SK-N-DZ (cell line): ENCODE results near the gene ADORA2A.

Source experiments
- DNase-seq: peaks from one replicate; pipeline ENCODE4 v3.0.0-alpha.2; 2015; ENCODE audit warnings: low spot score

ADORA2A gene

GRCh38 chr22:24450610-24451009 lies 23.2 kb downstream of the ADORA2A start:
- DNase-seq: peak; percentile 97

- DNase-seq: no peak
Measured at GRCh38 chr22:24451162-24451561, 23.8 kb downstream of the ADORA2A start.

- DNase-seq: no peak
Measured at GRCh38 chr22:24453853-24454252, 26.5 kb downstream of the ADORA2A start.

GRCh38 chr22:24455039-24455438 lies 27.6 kb downstream of the ADORA2A start:
- DNase-seq: no peak

- DNase-seq: no peak
Measured at GRCh38 chr22:24455751-24456426, 28.5 kb downstream of the ADORA2A start.

GRCh38 chr22:24457894-24458420 lies 30.6 kb downstream of the ADORA2A start:
- no peak for DNase-seq

- DNase-seq: no peak
Measured at GRCh38 chr22:24459911-24460310, 32.5 kb downstream of the ADORA2A start.

GRCh38 chr22:24460418-24461089 lies 33.2 kb downstream of the ADORA2A start:
- DNase-seq: no peak

GRCh38 chr22:24463071-24463760 lies 35.8 kb downstream of the ADORA2A start:
- no peak for DNase-seq

GRCh38 chr22:24465566-24465965 lies 38.2 kb downstream of the ADORA2A start:
- no peak for DNase-seq

GRCh38 chr22:24465975-24466374 lies 38.6 kb downstream of the ADORA2A start:
- DNase-seq: no peak

GRCh38 chr22:24466716-24467328 lies 39.4 kb downstream of the ADORA2A start:
- no peak for DNase-seq

- no peak for DNase-seq
Measured at GRCh38 chr22:24467340-24467739, 39.9 kb downstream of the ADORA2A start.

- no peak for DNase-seq
Measured at GRCh38 chr22:24471570-24471969, 44.2 kb downstream of the ADORA2A start.

- DNase-seq: no peak
Measured at GRCh38 chr22:24473284-24473683, 45.9 kb downstream of the ADORA2A start.

- no peak for DNase-seq
Measured at GRCh38 chr22:24474221-24474620, 46.8 kb downstream of the ADORA2A start.

- DNase-seq: no peak
Measured at GRCh38 chr22:24474649-24475255, 47.4 kb downstream of the ADORA2A start.

GRCh38 chr22:24481641-24482040 lies 54.2 kb downstream of the ADORA2A start:
- no peak for DNase-seq

- DNase-seq: no peak
Measured at GRCh38 chr22:24482575-24482974, 55.2 kb downstream of the ADORA2A start.

- DNase-seq: no peak
Measured at GRCh38 chr22:24482998-24483397, 55.6 kb downstream of the ADORA2A start.

- DNase-seq: no peak
Measured at GRCh38 chr22:24483976-24484545, 56.7 kb downstream of the ADORA2A start.
